DND-41 (cell line): ENCODE results near the gene PCSK2.

Source experiments
- ATAC-seq: fragments of 200-7000 bp; cut with Tn5 transposase; 3 replicates; pipeline ENCODE4 v1.9.1; 2021; ENCODE audit warnings: low read depth; ENCODE audit not compliant: insufficient read depth
- DNase-seq: peaks from one replicate; pipeline ENCODE4 v3.0.0-alpha.2; 2020
- H2AFZ ChIP-seq: 2 replicates; pipeline ENCODE4 v1.6.0; 2012; ENCODE audit warnings: low read depth, low read length
- H3K27ac ChIP-seq: 2 replicates; pipeline ENCODE4 v1.5.1; 2012; ENCODE audit warnings: low read length, inconsistent platforms
- H3K27me3 ChIP-seq: fragments of 200-600 bp; sonication (generic); 2 replicates; pipeline ENCODE4 v1.6.0; 2012; ENCODE audit warnings: low read length, mild to moderate bottlenecking, inconsistent platforms; ENCODE audit not compliant: insufficient read depth, poor library complexity
- H3K36me3 ChIP-seq: 2 replicates; pipeline ENCODE4 v1.5.1; 2012; ENCODE audit warnings: low read length, inconsistent platforms; ENCODE audit not compliant: insufficient read depth
- H3K4me1 ChIP-seq: 2 replicates; pipeline ENCODE4 v1.5.1; 2012; ENCODE audit warnings: mild to moderate bottlenecking, low read length; ENCODE audit not compliant: insufficient read depth
- H3K4me2 ChIP-seq: 2 replicates; pipeline ENCODE4 v1.6.0; 2012; ENCODE audit warnings: mild to moderate bottlenecking, moderate library complexity, low read length, inconsistent platforms; ENCODE audit not compliant: insufficient read depth
- H3K4me3 ChIP-seq, 2 experiments: fragments of 200-600 bp in 1 of 2; shearing (Covaris generic) in 1 of 2; 2 replicates each; pipeline ENCODE4 v1.5.1; 2012 to 2016; ENCODE audit warnings: inconsistent platforms in 2 of 2, low read length in 2 of 2, mild to moderate bottlenecking in 2 of 2, low read depth in 1 of 2, moderate library complexity in 1 of 2
- H3K79me2 ChIP-seq: 2 replicates; pipeline ENCODE4 v1.6.0; 2012; ENCODE audit warnings: low read length, inconsistent platforms; ENCODE audit not compliant: insufficient read depth
- H3K9ac ChIP-seq: 2 replicates; pipeline ENCODE4 v1.6.0; 2012; ENCODE audit warnings: low read depth, mild to moderate bottlenecking, inconsistent platforms, low read length, moderate library complexity
- H3K9me3 ChIP-seq: 2 replicates; pipeline ENCODE4 v1.5.1; 2012; ENCODE audit warnings: low read length, moderate library complexity, mild to moderate bottlenecking, inconsistent platforms; ENCODE audit not compliant: insufficient read depth, severe bottlenecking
- H4K20me1 ChIP-seq: 2 replicates; pipeline ENCODE4 v1.6.0; 2012; ENCODE audit warnings: low read length; ENCODE audit not compliant: insufficient read depth
- CTCF ChIP-seq: IDR thresholded peaks from 2 replicates; pipeline ENCODE4 v1.5.1; 2012; ENCODE audit warnings: borderline replicate concordance, low read length, moderate library complexity, mild to moderate bottlenecking; ENCODE audit not compliant: poor library complexity, severe bottlenecking; ENCODE audit errors: extremely low read depth
- EZH2 ChIP-seq: IDR thresholded peaks from 3 replicates; pipeline ENCODE4 v1.6.1; 2012; ENCODE audit warnings: borderline replicate concordance, low read depth, mild to moderate bottlenecking, moderate library complexity, low read length, inconsistent platforms; ENCODE audit not compliant: severe bottlenecking

PCSK2 gene

GRCh38 chr20:17223553-17223952 lies 3.3 kb upstream of the PCSK2 start:
- Histone ChIP-seq H3K27ac (no peak overlapping the region), H3K9me3 (no peaks in the 10 kb centered on the region), H3K36me3 (no peaks in the 10 kb centered on the region), H3K4me1 (no peaks in the 10 kb centered on the region), H3K4me3 (no peak overlapping the region), H3K9ac (no peak overlapping the region), H3K4me2 (no peak overlapping the region), H4K20me1 (no peaks in the 10 kb centered on the region), H3K27me3 (no peaks in the 10 kb centered on the region), H2AFZ (no peak overlapping the region), H3K79me2 (no peaks in the 10 kb centered on the region)
- no peak for TF ChIP-seq EZH2
- TF ChIP-seq CTCF, result no peak
- no peak for ATAC-seq
- DNase-seq, result no peak

DNA sequence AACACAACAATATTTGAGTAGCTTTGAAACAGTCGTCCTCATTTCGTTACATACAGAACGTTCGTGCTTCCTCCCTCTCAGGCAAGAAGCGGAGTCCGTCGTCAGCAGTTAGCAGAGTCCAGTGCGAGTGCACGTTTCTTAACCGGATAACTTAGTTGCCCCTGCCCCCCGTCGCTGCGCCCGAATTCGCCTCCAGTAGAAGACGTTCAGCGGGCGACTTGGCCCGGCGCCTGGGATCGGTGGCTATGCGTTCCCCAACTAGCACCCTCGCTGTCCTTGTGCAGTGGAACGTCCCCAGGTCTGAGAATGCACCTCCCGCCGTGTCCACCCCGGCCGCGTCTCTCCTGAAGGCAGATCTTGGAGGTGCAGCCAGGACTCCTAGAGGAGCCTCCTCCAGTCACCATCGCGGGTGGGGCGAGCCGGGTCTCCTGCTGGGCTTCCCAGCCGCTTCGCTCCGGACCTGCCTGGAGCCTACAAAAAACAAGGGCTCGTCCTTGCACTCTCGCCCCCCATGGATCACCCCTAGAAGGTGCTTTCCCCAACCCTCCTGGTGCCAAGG lies 910 bp upstream of the PCSK2 start:
- no peak overlapping the region for H3K4me3 ChIP-seq

GRCh38 chr20:17227219-17227575 lies 357 bp downstream of the PCSK2 start:
- Histone ChIP-seq H3K9me3 (no peaks in the 10 kb centered on the region), H3K4me2 (no peak overlapping the region), H4K20me1 (no peaks in the 10 kb centered on the region), H3K79me2 (no peaks in the 10 kb centered on the region), H3K4me3 (no peak overlapping the region), H3K36me3 (no peaks in the 10 kb centered on the region), H2AFZ (no peak overlapping the region), H3K27ac (no peak overlapping the region), H3K4me1 (no peaks in the 10 kb centered on the region), H3K9ac (no peak overlapping the region), H3K27me3 (no peaks in the 10 kb centered on the region)
- DNase-seq, result no peak
- no peak for ATAC-seq
- no peak for TF ChIP-seq EZH2
- TF ChIP-seq CTCF, result no peak

More for the DNA sequence above, 910 bp upstream of the PCSK2 start:
- Histone ChIP-seq H3K27me3 (no peaks in the 10 kb centered on the region), H3K9ac (no peak overlapping the region), H3K9me3 (no peaks in the 10 kb centered on the region), H3K4me1 (no peaks in the 10 kb centered on the region), H4K20me1 (no peaks in the 10 kb centered on the region), H3K36me3 (no peaks in the 10 kb centered on the region), H2AFZ (no peak overlapping the region), H3K79me2 (no peaks in the 10 kb centered on the region), H3K27ac (no peak overlapping the region), H3K4me2 (no peak overlapping the region)
- TF ChIP-seq CTCF, result no peak
- no peak for TF ChIP-seq EZH2
- ATAC-seq (no peak), DNase-seq (no peak)
